Vagina (tissue), 2 donors: ENCODE data around the gene MGST1.

Experiments used
- POLR2AphosphoS5 ChIP-seq, 2 donors: sonication (generic); formaldehyde crosslinking; IDR thresholded peaks; one replicate each; pipeline ENCODE4 v1.9.0; 2017; ENCODE audit warnings: antibody characterized with exemption in 2 of 2, mild to moderate bottlenecking in 2 of 2, low read depth in 1 of 2; ENCODE audit not compliant: insufficient read depth in 1 of 2
- TF ChIP-seq, protein P1 (sequence below), 3 experiments: fragments of 450-650 bp in 2 of 3; fragments of 200-600 bp in 1 of 3; sonication (generic) in 1 of 3; IDR thresholded peaks; one replicate each; pipeline ENCODE4 v1.5.1; 2017 to 2019; ENCODE audit warnings: antibody characterized with exemption in 3 of 3, mild to moderate bottlenecking in 2 of 3, moderate library complexity in 2 of 3

DNA sequence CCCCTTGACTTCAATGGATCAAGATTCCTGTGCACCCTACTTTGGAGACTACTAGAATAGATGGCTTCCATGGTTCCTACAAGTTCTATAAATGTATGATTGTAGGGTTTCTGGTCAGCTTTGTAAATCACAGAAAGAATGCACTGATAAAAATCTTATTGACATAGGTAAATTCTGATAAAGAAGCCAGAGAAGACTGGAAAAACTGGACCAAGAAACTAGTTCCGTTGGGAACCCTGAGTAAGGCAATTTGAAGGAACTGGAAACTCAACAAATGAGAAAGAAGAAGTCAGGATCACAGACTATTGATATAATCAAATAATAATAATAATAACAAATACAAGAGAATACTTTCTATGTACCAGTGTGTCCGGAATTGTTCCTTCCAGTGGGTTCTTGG lies 15.4 kb upstream of the MGST1 start:
- TF ChIP-seq, protein P1, sequence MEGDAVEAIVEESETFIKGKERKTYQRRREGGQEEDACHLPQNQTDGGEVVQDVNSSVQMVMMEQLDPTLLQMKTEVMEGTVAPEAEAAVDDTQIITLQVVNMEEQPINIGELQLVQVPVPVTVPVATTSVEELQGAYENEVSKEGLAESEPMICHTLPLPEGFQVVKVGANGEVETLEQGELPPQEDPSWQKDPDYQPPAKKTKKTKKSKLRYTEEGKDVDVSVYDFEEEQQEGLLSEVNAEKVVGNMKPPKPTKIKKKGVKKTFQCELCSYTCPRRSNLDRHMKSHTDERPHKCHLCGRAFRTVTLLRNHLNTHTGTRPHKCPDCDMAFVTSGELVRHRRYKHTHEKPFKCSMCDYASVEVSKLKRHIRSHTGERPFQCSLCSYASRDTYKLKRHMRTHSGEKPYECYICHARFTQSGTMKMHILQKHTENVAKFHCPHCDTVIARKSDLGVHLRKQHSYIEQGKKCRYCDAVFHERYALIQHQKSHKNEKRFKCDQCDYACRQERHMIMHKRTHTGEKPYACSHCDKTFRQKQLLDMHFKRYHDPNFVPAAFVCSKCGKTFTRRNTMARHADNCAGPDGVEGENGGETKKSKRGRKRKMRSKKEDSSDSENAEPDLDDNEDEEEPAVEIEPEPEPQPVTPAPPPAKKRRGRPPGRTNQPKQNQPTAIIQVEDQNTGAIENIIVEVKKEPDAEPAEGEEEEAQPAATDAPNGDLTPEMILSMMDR (IDR thresholded peaks at IDR 0.05): no peak
- TF ChIP-seq POLR2AphosphoS5 (IDR thresholded peaks at IDR 0.05; ENCODE audit: insufficient read depth in 1 of 2, low read depth in 1 of 2): no peak
